HG02763 (cell line): ENCODE data around the gene CCNI.
"Not testable (repeated sequence)": the region's sequence is repeated elsewhere in the genome, so short reads cannot be mapped to it uniquely, and the experiment has no call there.

Experiments used
- ATAC-seq: cut with Tn5 transposase; IDR thresholded peaks from one replicate; pipeline ENCODE4 v1.9.1; 2021; ENCODE audit warnings: mild to moderate bottlenecking, moderate library complexity; ENCODE audit not compliant: unreplicated experiment

The CCNI gene

GRCh38 chr4:77075869-77076799, at the start of gene CCNI:
CCNI (minus strand) TSS chr4:77075989; CDS start chr4:77066362, 9,627 bp downstream.
- peak; percentile 65 for ATAC-seq

- ATAC-seq: no peak
These were observed 48.8 kb upstream of the CCNI start for GRCh38 chr4:77124576-77124975.

- no peak for ATAC-seq
These were observed 47.6 kb upstream of the CCNI start for GRCh38 chr4:77123411-77123810.

GRCh38 chr4:77122656-77123055, 46.9 kb upstream of the CCNI start:
- ATAC-seq: no peak

- ATAC-seq: no peak
These were observed 46.0 kb upstream of the CCNI start for GRCh38 chr4:77121736-77122240.

- no peak for ATAC-seq
These were observed 45.2 kb upstream of the CCNI start for GRCh38 chr4:77120886-77121508.

- ATAC-seq: no peak
These were observed 41.9 kb upstream of the CCNI start for GRCh38 chr4:77117721-77118120.

GRCh38 chr4:77113069-77113468, 37.3 kb upstream of the CCNI start:
- ATAC-seq: no peak

- ATAC-seq: no peak
These were observed 34.9 kb upstream of the CCNI start for GRCh38 chr4:77110730-77111129.

GRCh38 chr4:77104791-77105540, 29.2 kb upstream of the CCNI start:
- ATAC-seq: no peak

- ATAC-seq: no peak
These were observed 28.6 kb upstream of the CCNI start for GRCh38 chr4:77104388-77104787.

GRCh38 chr4:77100234-77100633, 24.4 kb upstream of the CCNI start:
- ATAC-seq: no peak

- no peak for ATAC-seq
These were observed 21.8 kb upstream of the CCNI start for GRCh38 chr4:77097611-77098010.

- peak; percentile 98 for ATAC-seq
These were observed 19.5 kb upstream of the CCNI start for GRCh38 chr4:77095101-77095821.

GRCh38 chr4:77094496-77094895, 18.7 kb upstream of the CCNI start:
- ATAC-seq: no peak

GRCh38 chr4:77093401-77093800, 17.6 kb upstream of the CCNI start:
- no peak for ATAC-seq

GRCh38 chr4:77092975-77093374, 17.2 kb upstream of the CCNI start:
- ATAC-seq: no peak

- no peak for ATAC-seq
These were observed 14.1 kb upstream of the CCNI start for GRCh38 chr4:77089866-77090265.

- not testable (repeated sequence) for ATAC-seq
These were observed 11.2 kb upstream of the CCNI start for GRCh38 chr4:77087027-77087426.

- ATAC-seq: no peak
These were observed 8.3 kb upstream of the CCNI start for GRCh38 chr4:77084019-77084639.
